Measurements from ENCODE around the gene SAMD4A.

GRCh38 chr14:54537651-54538050, 29.3 kb upstream of the SAMD4A start:
- no peak for TF ChIP-seq POLR2A (IDR thresholded peaks at IDR 0.05)
- no peak for TF ChIP-seq CTCF (IDR thresholded peaks at IDR 0.05)
